Hair follicle dermal papilla cell (primary cell): ENCODE data around the gene DSEL. TPM values are rescaled to one million over a fixed set of nuclear protein-coding genes. Genes with fewer than 3 reads are reported as not detected.

Experiments used
- total RNA-seq: library from RNA; depleted of rRNA; stranded (reverse); fragments of >200 nt; gene quantifications from 2 replicates; pipeline ENCODE4 v1.2.3, GENCODE V29; 2012

Gene DSEL
- 123 and 139 TPM in 2 replicates for total RNA-seq

GRCh38 chr18:67516539-67517443 lies at the start of gene DSEL:
DSEL (minus strand) TSS chr18:67516720; CDS start chr18:67514608, 2,112 bp downstream.

